Psoas muscle (tissue), 8 donors: ENCODE data around the gene TENM4. TPM values are rescaled to one million over a fixed set of nuclear protein-coding genes. Genes with fewer than 3 reads are reported as not detected.

ENCODE experiments used
- ATAC-seq, 4 donors: fragments of 200-7000 bp; cut with Tn5 transposase; one replicate each; pipeline ENCODE4 v1.9.1; 2020; ENCODE audit warnings: moderate library complexity in 3 of 4, mild to moderate bottlenecking in 2 of 4
- DNase-seq, 2 donors: peaks; one replicate each; pipeline ENCODE4 v3.0.0-alpha.2; 2020
- H3K27ac ChIP-seq: fragments of 200-600 bp; one replicate; pipeline ENCODE4 v1.8.0; 2022
- H3K27me3 ChIP-seq, 3 donors: fragments of 200-600 bp in 1 of 3; one replicate each; pipeline versions ENCODE4 v1.6.1 to v1.8.0; 2013 to 2022; ENCODE audit warnings: low read length in 2 of 3, mild to moderate bottlenecking in 2 of 3, moderate library complexity in 1 of 3; ENCODE audit not compliant: insufficient read depth in 3 of 3
- H3K36me3 ChIP-seq, 2 donors: fragments of 200-600 bp in 1 of 2; one replicate each; pipeline versions ENCODE4 v1.6.1 to v1.8.0; 2013 to 2022; ENCODE audit warnings: low read depth in 1 of 2, mild to moderate bottlenecking in 1 of 2, moderate library complexity in 1 of 2; ENCODE audit not compliant: insufficient read depth in 1 of 2
- H3K4me1 ChIP-seq: fragments of 200-600 bp; one replicate; pipeline ENCODE4 v1.8.0; 2022
- H3K4me3 ChIP-seq: fragments of 200-600 bp; one replicate; pipeline ENCODE4 v1.8.0; 2022; ENCODE audit warnings: mild to moderate bottlenecking
- H3K9me3 ChIP-seq: fragments of 200-600 bp; one replicate; pipeline ENCODE4 v1.8.0; 2022
- WGBS, 3 donors: extraction: QIAGEN DNeasy Blood & Tissue Kit; methylation state at CpG; one replicate each; pipeline versions ENCODE4 v1.1.6 to v1.1.7; 2013; 5-methylcytosine and 5-hydroxymethylcytosine counted together
- intact Hi-C, 2 donors: fragments of 100-400 bp; cut with DNase I; formaldehyde crosslinking; loops; one replicate each; pipeline versions ENCODE4 v1.11.0 to v1.14.2; 2022
- polyA plus RNA-seq, 3 donors: library from polyadenylated mRNA; stranded (reverse); fragments of 200-250 nt; gene quantifications; one replicate each; pipeline ENCODE4 v1.2.3, GENCODE V29; 2013
- total RNA-seq, 4 donors: library from RNA; stranded (reverse); fragmentation: NEBNext Ultra II Directional in 2 of 4; extraction: Animal tissue kit (Norgen Biotek cat#: 25700) in 2 of 4; gene quantifications; one replicate each; pipeline versions ENCODE4 v1.2.1 to v1.2.4, GENCODE V29; 2021 to 2023
- TF ChIP-seq, protein P1 (sequence below): fragments of 200-600 bp; IDR thresholded peaks from one replicate; pipeline ENCODE4 v1.8.0; 2022; ENCODE audit warnings: antibody characterized with exemption
- donor health status: healthy with polysubstance abuse.
- donor health status: DM: no; HTN: no; CAD: no; lungs with moderate emphysema.
- donor health status: Bipolar disorder and iron deficiency.
- donor health status: healthy.
- donor health status: DM: yes; HTN: yes; CAD: no.
- donor health status: DM: no; HTN: no; CAD: no.
- donor health status: DM: no; HTN: no; CAD: no.
- donor health status: DM: yes; HTN: yes; CAD: no.

The TENM4 gene
- total and polyA plus RNA-seq, 7 donors: 0.05 to 1.7 (median 0.48) TPM

GRCh38 chr11:78804991-78805390, 635.8 kb downstream of the TENM4 start:
- DNase-seq: no peak
- intact Hi-C loops: loop anchor here in 1 of 2 donors (5.0 kb wide), 1 partner anchor 292 kb away; no protein-coding TSS in a partner anchor
- Histone ChIP-seq H3K9me3 (no peaks in the 10 kb centered on the region), H3K36me3 (no peaks in the 10 kb centered on the region), H3K4me1 (no peaks in the 10 kb centered on the region), H3K27ac (no peak overlapping the region), H3K27me3 (no peaks in the 10 kb centered on the region), H3K4me3 (no peak overlapping the region)
- TF ChIP-seq, protein P1, sequence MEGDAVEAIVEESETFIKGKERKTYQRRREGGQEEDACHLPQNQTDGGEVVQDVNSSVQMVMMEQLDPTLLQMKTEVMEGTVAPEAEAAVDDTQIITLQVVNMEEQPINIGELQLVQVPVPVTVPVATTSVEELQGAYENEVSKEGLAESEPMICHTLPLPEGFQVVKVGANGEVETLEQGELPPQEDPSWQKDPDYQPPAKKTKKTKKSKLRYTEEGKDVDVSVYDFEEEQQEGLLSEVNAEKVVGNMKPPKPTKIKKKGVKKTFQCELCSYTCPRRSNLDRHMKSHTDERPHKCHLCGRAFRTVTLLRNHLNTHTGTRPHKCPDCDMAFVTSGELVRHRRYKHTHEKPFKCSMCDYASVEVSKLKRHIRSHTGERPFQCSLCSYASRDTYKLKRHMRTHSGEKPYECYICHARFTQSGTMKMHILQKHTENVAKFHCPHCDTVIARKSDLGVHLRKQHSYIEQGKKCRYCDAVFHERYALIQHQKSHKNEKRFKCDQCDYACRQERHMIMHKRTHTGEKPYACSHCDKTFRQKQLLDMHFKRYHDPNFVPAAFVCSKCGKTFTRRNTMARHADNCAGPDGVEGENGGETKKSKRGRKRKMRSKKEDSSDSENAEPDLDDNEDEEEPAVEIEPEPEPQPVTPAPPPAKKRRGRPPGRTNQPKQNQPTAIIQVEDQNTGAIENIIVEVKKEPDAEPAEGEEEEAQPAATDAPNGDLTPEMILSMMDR: no peak
- no peak for ATAC-seq
- WGBS, 3 donors: 91 to 96% (median 93%) methylated on average over 8 to 9 of the region's 9 CpGs

DNA sequence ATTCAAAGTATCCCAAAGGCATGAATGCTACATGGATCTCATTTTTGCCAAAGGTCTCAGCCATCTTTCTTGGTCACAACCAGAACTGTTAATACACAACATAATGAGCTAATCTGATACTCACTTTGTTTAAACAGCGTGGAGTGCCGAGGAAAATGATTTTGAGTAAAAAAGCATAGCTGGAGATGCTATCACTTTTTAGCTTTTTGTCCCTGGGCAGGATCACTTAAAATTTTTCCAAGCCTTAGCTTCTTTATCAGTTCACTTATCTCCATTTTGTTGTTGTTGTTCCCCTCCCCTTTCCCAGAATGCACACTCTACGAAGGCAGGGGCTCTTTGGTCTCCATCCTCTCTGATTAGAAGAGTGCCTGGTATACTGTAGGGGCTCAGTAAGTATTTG, 636.8 kb downstream of the TENM4 start:
- no peaks in the 10 kb centered on the region for H3K4me1 ChIP-seq
- no peak for DNase-seq
- intact Hi-C loops: loop anchor here in 1 of 2 donors (5.0 kb wide), 1 partner anchor 293 kb away; no protein-coding TSS in a partner anchor
- TF ChIP-seq, protein P1: no peak
- H3K36me3 ChIP-seq: no peaks in the 10 kb centered on the region
- no peaks in the 10 kb centered on the region for H3K27me3 ChIP-seq
- no peak for ATAC-seq
- no peaks in the 10 kb centered on the region for H3K9me3 ChIP-seq
- no peak overlapping the region for H3K4me3 ChIP-seq
- 95 to 98% (median 96%) methylated on average over 3 of the region's 3 CpGs for WGBS, 3 donors
- no peak overlapping the region for H3K27ac ChIP-seq

DNA sequence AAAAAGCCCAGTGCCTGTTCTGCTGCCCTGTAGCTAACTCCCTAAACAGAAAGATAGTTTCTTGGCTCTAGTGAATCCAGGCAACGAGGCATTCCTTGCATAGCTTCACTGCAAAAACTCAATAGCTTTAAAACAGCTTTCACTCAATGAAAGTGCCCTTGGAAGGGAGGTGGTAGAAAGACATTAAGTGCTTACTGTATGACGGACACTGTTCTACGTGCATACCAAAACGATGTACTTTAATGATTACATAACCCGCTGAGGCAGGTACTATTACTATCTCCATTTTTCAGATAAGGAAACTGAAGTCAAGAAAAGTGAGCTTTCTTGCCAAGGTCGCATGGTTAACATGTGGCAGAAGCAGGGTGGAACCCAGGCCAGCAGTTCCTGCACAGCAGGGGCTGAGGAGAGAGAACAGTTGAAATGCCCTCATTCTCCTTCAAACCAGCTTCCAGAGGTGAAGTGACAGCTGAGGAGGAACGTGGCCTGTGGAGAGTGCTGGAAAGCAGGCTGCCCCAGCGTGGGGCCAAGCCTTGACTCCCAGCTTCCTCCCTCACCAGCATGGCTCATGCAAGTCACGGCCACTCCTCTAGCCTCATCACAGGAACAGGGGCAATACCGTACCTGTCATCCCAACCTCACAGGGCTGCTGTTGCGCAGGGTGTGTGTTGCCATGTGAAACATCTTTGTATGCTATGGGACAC, 638.6 kb downstream of the TENM4 start:
- TF ChIP-seq, protein P1: no peak
- Histone ChIP-seq H3K9me3 (no peaks in the 10 kb centered on the region), H3K27ac (no peak overlapping the region), H3K27me3 (no peaks in the 10 kb centered on the region), H3K4me3 (no peak overlapping the region), H3K4me1 (no peaks in the 10 kb centered on the region), H3K36me3 (no peaks in the 10 kb centered on the region)
- ATAC-seq (no peak), DNase-seq (peak in 1 of 2 donors; percentile 21)
- intact Hi-C loops: loop anchor here in 1 of 2 donors (5.0 kb wide), 1 partner anchor 295 kb away; no protein-coding TSS in a partner anchor
- WGBS, 3 donors: 58 to 72% (median 64%) methylated on average over 11 of the region's 11 CpGs

GRCh38 chr11:78801161-78801884, 639.5 kb downstream of the TENM4 start:
- Histone ChIP-seq H3K27ac (peak overlapping the region; percentile 9), H3K9me3 (no peaks in the 10 kb centered on the region), H3K4me3 (no peak overlapping the region), H3K36me3 (no peaks in the 10 kb centered on the region), H3K27me3 (no peaks in the 10 kb centered on the region), H3K4me1 (no peaks in the 10 kb centered on the region)
- intact Hi-C loops: loop anchor here in 1 of 2 donors (5.0 kb wide), 1 partner anchor 296 kb away; no protein-coding TSS in a partner anchor
- ATAC-seq (peak; percentile 36 to 65 (median 58)), DNase-seq (peak; percentile 43)
- TF ChIP-seq, protein P1: no peak
- WGBS, 3 donors: 9 to 12% (median 11%) methylated on average over 3 of the region's 3 CpGs
